CD14-positive monocyte (primary cell): ENCODE results near the gene PDCD11. TPM values are rescaled to one million over a fixed set of nuclear protein-coding genes. Genes with fewer than 3 reads are reported as not detected.
A peak's percentile ranks its signal among the peaks of the same experiment; 100 is the strongest.

ENCODE experiments used
- DNase-seq, 3 donors: peaks; one replicate each; pipeline ENCODE4 v3.0.0-alpha.2; 2011 to 2022
- H2AFZ ChIP-seq: 2 replicates; pipeline ENCODE4 v1.6.0; 2012; ENCODE audit warnings: mild to moderate bottlenecking, low read depth, low read length, inconsistent platforms; ENCODE audit not compliant: insufficient read depth, poor library complexity, severe bottlenecking
- H3K27ac ChIP-seq, 2 donors: 1 replicate in 1 of 2; 2 replicates in 1 of 2; pipeline ENCODE4 v1.5.1; 2012 to 2013; ENCODE audit warnings: low read length in 2 of 2, control low read depth in 1 of 2, inconsistent platforms in 1 of 2, low read depth in 1 of 2, mild to moderate bottlenecking in 1 of 2
- H3K27me3 ChIP-seq, 2 donors: one replicate each; pipeline versions ENCODE4 v1.6.0 to v1.6.1; 2011 to 2013; ENCODE audit warnings: low read length in 2 of 2; ENCODE audit not compliant: control insufficient read depth in 2 of 2, insufficient read depth in 2 of 2
- H3K36me3 ChIP-seq, 2 donors: replicated peaks in 1 of 2; 1 replicate in 1 of 2; 2 replicates in 1 of 2; pipeline versions ENCODE4 v1.5.1 to v1.6.1; 2012 to 2013; ENCODE audit warnings: low read length in 2 of 2, control low read depth in 1 of 2, inconsistent platforms in 1 of 2, mild to moderate bottlenecking in 1 of 2; ENCODE audit not compliant: insufficient read depth in 2 of 2, control insufficient read depth in 1 of 2
- H3K4me1 ChIP-seq, 2 donors: 1 replicate in 1 of 2; 2 replicates in 1 of 2; pipeline versions ENCODE4 v1.5.1 to v1.6.1; 2012 to 2013; ENCODE audit warnings: low read length in 2 of 2, control low read depth in 1 of 2, inconsistent platforms in 1 of 2, mild to moderate bottlenecking in 1 of 2, moderate library complexity in 1 of 2; ENCODE audit not compliant: insufficient read depth in 2 of 2, control insufficient read depth in 1 of 2
- H3K4me2 ChIP-seq: replicated peaks from 2 replicates; pipeline ENCODE3; 2012; ENCODE audit warnings: low read length, moderate library complexity, mild to moderate bottlenecking; ENCODE audit not compliant: poor library complexity, severe bottlenecking; ENCODE audit errors: extremely low read depth
- H3K4me3 ChIP-seq, 3 experiments: fragments of 200-600 bp in 1 of 3; sonication (generic) in 1 of 3; replicated peaks in 1 of 3; 1 replicate in 2 of 3; 2 replicates in 1 of 3; pipeline ENCODE4 v1.5.1; 2011 to 2013; ENCODE audit warnings: low read length in 3 of 3, mild to moderate bottlenecking in 3 of 3, control low read depth in 2 of 3, low read depth in 2 of 3, inconsistent platforms in 1 of 3, moderate library complexity in 1 of 3
- H3K79me2 ChIP-seq: 2 replicates; pipeline ENCODE4 v1.6.0; 2012; ENCODE audit warnings: mild to moderate bottlenecking, control low read depth, inconsistent platforms, low read length, moderate library complexity; ENCODE audit not compliant: insufficient read depth
- H3K9ac ChIP-seq: 2 replicates; pipeline ENCODE4 v1.6.0; 2017; ENCODE audit warnings: low read length, mild to moderate bottlenecking; ENCODE audit not compliant: insufficient read depth, poor library complexity, severe bottlenecking
- H3K9me3 ChIP-seq, 2 donors: replicated peaks in 1 of 2; 1 replicate in 1 of 2; 2 replicates in 1 of 2; pipeline versions ENCODE4 v1.5.1 to v1.6.1; 2012 to 2013; ENCODE audit warnings: low read length in 2 of 2, control low read depth in 1 of 2; ENCODE audit not compliant: control insufficient read depth in 1 of 2, insufficient read depth in 1 of 2
- H4K20me1 ChIP-seq: 2 replicates; pipeline ENCODE4 v1.6.0; 2012; ENCODE audit warnings: mild to moderate bottlenecking, low read length, control low read depth, moderate library complexity; ENCODE audit not compliant: insufficient read depth
- H3K27ac Mint-ChIP-seq, 7 donors: one replicate each; pipeline ENCODE4 v1.8.0; 2020; ENCODE audit warnings: mild to moderate bottlenecking in 7 of 7, mixed read lengths in 7 of 7, moderate library complexity in 6 of 7, inconsistent platforms in 2 of 7
- H3K27me3 Mint-ChIP-seq, 3 donors: one replicate each; pipeline ENCODE4 v1.8.0; 2021 to 2022; ENCODE audit warnings: low read depth in 3 of 3, mild to moderate bottlenecking in 3 of 3, mixed read lengths in 3 of 3, moderate library complexity in 3 of 3, inconsistent platforms in 1 of 3
- H3K36me3 Mint-ChIP-seq, 2 donors: one replicate each; pipeline ENCODE4 v1.8.0; 2020; ENCODE audit warnings: mixed read lengths in 2 of 2, inconsistent platforms in 1 of 2, mild to moderate bottlenecking in 1 of 2
- H3K4me1 Mint-ChIP-seq: one replicate; pipeline ENCODE4 v1.8.0; 2020; ENCODE audit warnings: mild to moderate bottlenecking, mixed read lengths
- H3K4me3 Mint-ChIP-seq, 2 donors: one replicate each; pipeline ENCODE4 v1.8.0; 2020; ENCODE audit warnings: mild to moderate bottlenecking in 2 of 2, mixed read lengths in 2 of 2, moderate library complexity in 1 of 2
- H3K9me3 Mint-ChIP-seq, 7 donors: one replicate each; pipeline ENCODE4 v1.8.0; 2020 to 2022; ENCODE audit warnings: mixed read lengths in 7 of 7, mild to moderate bottlenecking in 6 of 7, moderate library complexity in 6 of 7, inconsistent platforms in 2 of 7
- WGBS: methylation state at CpG from one replicate; pipeline ENCODE4 v1.1.5; 2013; ENCODE audit warnings: missing lambda C conversion rate; ENCODE audit not compliant: insufficient coverage; 5-methylcytosine and 5-hydroxymethylcytosine counted together
- intact Hi-C, 2 donors: fragments of 100-400 bp; cut with micrococcal nuclease; formaldehyde crosslinking; loops; one replicate each; pipeline versions ENCODE4 v1.15.0 to v1.15.1; 2023
- polyA minus RNA-seq: library from RNA; depleted of rRNA, polyadenylated mRNA; stranded (reverse); fragments of >200 nt; gene quantifications from 2 replicates; pipeline ENCODE4 v1.2.3, GENCODE V29; 2012
- polyA plus RNA-seq, 3 donors: library from polyadenylated mRNA; depleted of rRNA in 1 of 3; unstranded in 2 of 3; stranded (reverse) in 1 of 3; fragments of 300-500 nt in 2 of 3; fragments of >200 nt in 1 of 3; fragmentation: Illumina TruSeq in 2 of 3; gene quantifications; 1 replicate in 2 of 3; 2 replicates in 1 of 3; pipeline ENCODE4 v1.2.3, GENCODE V29; 2012 to 2021
- total RNA-seq, 12 experiments: library from RNA in 1 of 12; stranded (reverse) in 1 of 12; fragments of 120-200 nt in 1 of 12; gene quantifications; one replicate each; pipeline ENCODE4 v1.2.4 and lab custom pipeline; 2013 to 2026; ENCODE audit warnings: mixed read lengths in 6 of 12, inconsistent platforms in 1 of 12
- TF ChIP-seq, protein P1 (sequence below): fragments of 200-600 bp; IDR thresholded peaks from one replicate; pipeline ENCODE4 v1.8.0; 2022; ENCODE audit warnings: antibody characterized with exemption, mild to moderate bottlenecking

Gene PDCD11, protein sequence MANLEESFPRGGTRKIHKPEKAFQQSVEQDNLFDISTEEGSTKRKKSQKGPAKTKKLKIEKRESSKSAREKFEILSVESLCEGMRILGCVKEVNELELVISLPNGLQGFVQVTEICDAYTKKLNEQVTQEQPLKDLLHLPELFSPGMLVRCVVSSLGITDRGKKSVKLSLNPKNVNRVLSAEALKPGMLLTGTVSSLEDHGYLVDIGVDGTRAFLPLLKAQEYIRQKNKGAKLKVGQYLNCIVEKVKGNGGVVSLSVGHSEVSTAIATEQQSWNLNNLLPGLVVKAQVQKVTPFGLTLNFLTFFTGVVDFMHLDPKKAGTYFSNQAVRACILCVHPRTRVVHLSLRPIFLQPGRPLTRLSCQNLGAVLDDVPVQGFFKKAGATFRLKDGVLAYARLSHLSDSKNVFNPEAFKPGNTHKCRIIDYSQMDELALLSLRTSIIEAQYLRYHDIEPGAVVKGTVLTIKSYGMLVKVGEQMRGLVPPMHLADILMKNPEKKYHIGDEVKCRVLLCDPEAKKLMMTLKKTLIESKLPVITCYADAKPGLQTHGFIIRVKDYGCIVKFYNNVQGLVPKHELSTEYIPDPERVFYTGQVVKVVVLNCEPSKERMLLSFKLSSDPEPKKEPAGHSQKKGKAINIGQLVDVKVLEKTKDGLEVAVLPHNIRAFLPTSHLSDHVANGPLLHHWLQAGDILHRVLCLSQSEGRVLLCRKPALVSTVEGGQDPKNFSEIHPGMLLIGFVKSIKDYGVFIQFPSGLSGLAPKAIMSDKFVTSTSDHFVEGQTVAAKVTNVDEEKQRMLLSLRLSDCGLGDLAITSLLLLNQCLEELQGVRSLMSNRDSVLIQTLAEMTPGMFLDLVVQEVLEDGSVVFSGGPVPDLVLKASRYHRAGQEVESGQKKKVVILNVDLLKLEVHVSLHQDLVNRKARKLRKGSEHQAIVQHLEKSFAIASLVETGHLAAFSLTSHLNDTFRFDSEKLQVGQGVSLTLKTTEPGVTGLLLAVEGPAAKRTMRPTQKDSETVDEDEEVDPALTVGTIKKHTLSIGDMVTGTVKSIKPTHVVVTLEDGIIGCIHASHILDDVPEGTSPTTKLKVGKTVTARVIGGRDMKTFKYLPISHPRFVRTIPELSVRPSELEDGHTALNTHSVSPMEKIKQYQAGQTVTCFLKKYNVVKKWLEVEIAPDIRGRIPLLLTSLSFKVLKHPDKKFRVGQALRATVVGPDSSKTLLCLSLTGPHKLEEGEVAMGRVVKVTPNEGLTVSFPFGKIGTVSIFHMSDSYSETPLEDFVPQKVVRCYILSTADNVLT (N-terminal part only)
- 14.7 TPM for total RNA-seq (2013)
- polyA plus RNA-seq (1 to 10 TPM; 2.9 to 9.7 (median 3.3) TPM), polyA minus RNA-seq (9.0 and 12.1 TPM in 2 replicates), total RNA-seq (lab: John Stamatoyannopoulos, UW) (5.7 to 32.8 (median 15.6) reads per million in 11 experiments)

DNA sequence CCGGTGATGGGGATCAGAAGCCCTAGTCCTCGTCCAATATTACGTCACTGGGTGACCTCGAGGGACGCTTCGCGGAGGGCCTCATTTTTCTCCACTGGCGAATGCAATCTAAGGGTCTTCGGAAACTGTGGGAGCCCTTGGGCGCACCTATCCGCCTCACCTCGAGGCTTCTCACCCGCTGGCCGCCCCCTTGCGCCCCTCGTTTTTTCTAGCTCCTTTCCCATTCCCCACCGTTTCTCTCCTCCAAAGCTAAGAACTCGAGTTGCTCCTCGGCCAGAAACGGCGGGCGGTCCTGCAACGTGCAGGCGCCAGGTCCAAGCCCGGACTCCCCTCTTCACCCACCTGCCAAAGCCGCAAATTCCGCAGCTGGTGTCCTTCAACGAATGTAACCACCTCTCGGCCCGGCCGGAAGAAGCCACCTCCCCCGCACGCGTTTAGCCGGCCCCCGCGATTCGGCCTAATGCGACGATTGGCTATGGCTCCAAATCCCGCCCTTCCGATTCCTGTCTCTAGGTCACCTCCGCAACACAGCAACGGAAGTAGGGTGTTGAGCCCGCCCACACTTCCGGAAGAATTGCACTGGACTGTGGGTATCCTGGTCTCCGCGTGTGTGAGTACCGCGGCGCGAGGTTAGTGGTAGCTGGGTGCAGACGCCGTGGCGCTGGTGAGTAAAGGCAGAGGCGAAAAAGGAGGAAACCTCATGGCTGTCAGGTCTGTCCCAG, at the start of gene PDCD11, which contains the start of gene ATP5MK:
PDCD11 (plus strand) TSS at position 560 of the 722 bp plus-strand sequence. CDS start 1,801 bp downstream, outside the sequence.
ATP5MK (minus strand) TSS at position 409 of the 722 bp plus-strand sequence. CDS start 4,018 bp downstream, outside the sequence.
- Histone ChIP-seq H3K27ac (peak within 1 kb of the TSS; percentile 55 to 85), H3K4me1 (peaks cover 26 to 40% of the 10 kb centered on the region in 2 donors)
- TF ChIP-seq, protein P1, sequence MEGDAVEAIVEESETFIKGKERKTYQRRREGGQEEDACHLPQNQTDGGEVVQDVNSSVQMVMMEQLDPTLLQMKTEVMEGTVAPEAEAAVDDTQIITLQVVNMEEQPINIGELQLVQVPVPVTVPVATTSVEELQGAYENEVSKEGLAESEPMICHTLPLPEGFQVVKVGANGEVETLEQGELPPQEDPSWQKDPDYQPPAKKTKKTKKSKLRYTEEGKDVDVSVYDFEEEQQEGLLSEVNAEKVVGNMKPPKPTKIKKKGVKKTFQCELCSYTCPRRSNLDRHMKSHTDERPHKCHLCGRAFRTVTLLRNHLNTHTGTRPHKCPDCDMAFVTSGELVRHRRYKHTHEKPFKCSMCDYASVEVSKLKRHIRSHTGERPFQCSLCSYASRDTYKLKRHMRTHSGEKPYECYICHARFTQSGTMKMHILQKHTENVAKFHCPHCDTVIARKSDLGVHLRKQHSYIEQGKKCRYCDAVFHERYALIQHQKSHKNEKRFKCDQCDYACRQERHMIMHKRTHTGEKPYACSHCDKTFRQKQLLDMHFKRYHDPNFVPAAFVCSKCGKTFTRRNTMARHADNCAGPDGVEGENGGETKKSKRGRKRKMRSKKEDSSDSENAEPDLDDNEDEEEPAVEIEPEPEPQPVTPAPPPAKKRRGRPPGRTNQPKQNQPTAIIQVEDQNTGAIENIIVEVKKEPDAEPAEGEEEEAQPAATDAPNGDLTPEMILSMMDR, result no peak

More for the DNA sequence above, at the start of gene PDCD11, which contains the start of gene ATP5MK:
- peak within 1 kb of the TSS; percentile 94 for H2AFZ ChIP-seq
- H3K27me3 ChIP-seq, result no peaks in the 10 kb centered on the region
- peak within 1 kb of the TSS; percentile 80 for H3K9ac ChIP-seq
- no peaks in the 10 kb centered on the region for H3K9me3 ChIP-seq
- Mint-ChIP-seq H3K27me3 (no peaks in the 10 kb centered on the region), H3K36me3 (peaks cover 36 to 47% of the 10 kb centered on the region in 2 donors), H3K27ac (peak within 1 kb of the TSS; percentile 91 to 96 (median 94)), H3K4me1 (peaks cover 40% of the 10 kb centered on the region), H3K4me3 (peak within 1 kb of the TSS; percentile 92 to 95), H3K9me3 (no peaks in the 10 kb centered on the region)
- intact Hi-C loops, result loop anchor here in 1 of 2 donors (2.0 to 10.0 kb wide), 2 partner anchors 27 to 651 kb away; partner anchors contain the start of gene WBP1L
- peaks cover 55% of the 10 kb centered on the region for H3K79me2 ChIP-seq
- DNase-seq, result peak; percentile 95 to 98 (median 96)
- peaks cover 26 to 51% of the 10 kb centered on the region in 2 donors for H3K36me3 ChIP-seq
- H3K4me2 ChIP-seq, result peak within 1 kb of the TSS; percentile 89
- H4K20me1 ChIP-seq, result peaks cover 9% of the 10 kb centered on the region
- H3K4me3 ChIP-seq, result peak within 1 kb of the TSS; percentile 68 to 88 (median 78)
- WGBS, result under 1% methylated on average over 56 of the region's 56 CpGs
